Measurements from ENCODE around the gene REXO1. TPM values are rescaled to one million over a fixed set of nuclear protein-coding genes. Genes with fewer than 3 reads are reported as not detected.

The REXO1 gene
- total RNA-seq, 2 experiments from 2014 or later = 47.9 to 52.9 TPM

DNA sequence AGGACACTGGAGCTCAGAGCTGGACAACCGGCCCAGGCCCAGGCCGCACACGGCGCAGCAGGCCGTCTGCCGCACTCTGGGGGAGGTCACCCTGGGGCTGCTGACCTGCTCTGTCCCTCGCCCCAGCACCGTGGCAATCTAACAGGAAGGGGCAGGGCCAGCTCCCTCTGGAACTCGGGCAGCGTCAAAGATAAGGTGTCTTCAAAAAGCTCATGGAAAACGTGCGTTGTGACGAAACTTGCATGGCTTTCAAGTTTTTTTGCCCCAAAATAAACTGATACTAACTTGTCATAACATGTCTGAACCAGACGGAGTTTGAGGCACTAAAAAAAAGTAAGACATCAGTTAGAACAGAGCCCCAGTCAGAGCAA lies 24.0 kb downstream of the REXO1 start:
- POLR2A ChIA-PET = no interaction called here
- CTCF ChIA-PET = interaction anchor here (1.3 kb wide), 1 partner anchor 13 kb away, joined by 3 read pairs; no protein-coding TSS in a partner anchor
- H3K27me3 Mint-ChIP-seq (ENCODE audit: low read depth) = no peaks in the 10 kb centered on the region

DNA sequence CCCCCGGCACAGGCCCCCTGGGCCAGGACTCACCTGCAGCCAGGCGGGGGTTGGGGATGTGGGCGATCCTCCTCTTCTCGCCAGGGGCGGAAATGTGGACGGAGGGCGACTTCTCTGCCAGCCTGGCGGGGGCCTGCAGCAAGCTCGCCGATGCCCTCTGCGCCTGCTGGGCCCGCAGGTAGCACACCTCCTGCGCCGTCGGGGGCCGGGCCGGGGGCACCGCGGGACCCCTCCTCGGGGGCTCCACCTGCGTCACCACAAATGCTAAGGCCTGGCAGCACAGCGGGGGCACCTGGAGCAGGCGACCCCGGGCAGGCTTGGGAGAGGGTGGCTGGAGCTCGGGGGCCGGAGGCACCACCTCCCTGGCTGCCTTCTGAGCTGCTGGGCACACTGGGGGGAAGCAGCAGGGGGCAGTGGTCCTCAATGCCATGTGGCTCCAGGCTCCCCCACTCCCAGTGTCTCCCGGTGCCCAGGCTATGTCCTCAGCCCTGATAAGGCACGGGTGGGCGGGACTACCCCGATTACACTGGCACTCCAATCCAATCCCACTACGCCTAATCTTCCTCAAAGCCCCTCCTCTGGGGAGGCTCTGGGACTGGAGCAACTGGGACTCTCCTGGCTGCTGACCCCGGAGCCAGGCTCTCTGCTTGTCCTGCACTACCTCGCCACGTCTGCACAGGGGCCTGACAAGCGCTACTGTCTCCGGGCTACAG lies 24.6 kb downstream of the REXO1 start:
- DNase-seq (no peak), ATAC-seq (no peak)
- Mint-ChIP-seq H3K27ac (no peak overlapping the region), H3K9me3 (ENCODE audit: insufficient read depth) (no peaks in the 10 kb centered on the region), H3K27me3 (ENCODE audit: low read depth) (no peaks in the 10 kb centered on the region), H3K36me3 (ENCODE audit: low read depth) (peaks cover 13% of the 10 kb centered on the region), H3K4me1 (ENCODE audit: low read depth) (peaks cover 4% of the 10 kb centered on the region), H3K4me3 (no peak overlapping the region)
- POLR2A ChIA-PET = no interaction called here
- CTCF ChIA-PET = interaction anchor here (1.3 kb wide), 1 partner anchor 14 kb away, joined by 3 read pairs; no protein-coding TSS in a partner anchor

More for the DNA sequence above, 24.0 kb downstream of the REXO1 start:
- Mint-ChIP-seq H3K36me3 (ENCODE audit: low read depth) (peaks cover 13% of the 10 kb centered on the region), H3K27ac (no peak overlapping the region), H3K9me3 (ENCODE audit: insufficient read depth) (no peaks in the 10 kb centered on the region), H3K4me3 (no peak overlapping the region), H3K4me1 (ENCODE audit: low read depth) (peaks cover 4% of the 10 kb centered on the region)
- DNase-seq (no peak), ATAC-seq (no peak)

DNA sequence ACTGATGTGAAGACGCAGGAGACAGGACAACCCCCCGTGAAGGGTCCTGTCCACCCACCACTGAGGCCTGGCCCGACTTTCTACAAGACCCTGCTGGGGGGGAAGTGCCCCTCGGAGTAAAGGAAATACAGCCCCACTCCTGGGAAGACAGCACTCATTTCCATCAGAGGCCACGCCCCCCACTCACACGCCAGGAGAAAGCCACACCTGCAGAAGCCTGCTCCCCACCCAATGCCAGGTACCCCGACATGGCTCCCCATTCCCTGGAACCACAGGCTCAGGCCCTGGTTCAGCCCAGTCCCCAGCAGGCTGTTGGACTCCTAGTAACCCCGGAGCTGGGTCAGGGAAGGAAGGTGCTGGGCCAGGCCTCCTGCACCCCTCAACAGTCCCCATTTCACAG lies 25.3 kb downstream of the REXO1 start:
- ChIA-PET CTCF (no interaction called here), POLR2A (no interaction called here)
- Mint-ChIP-seq H3K27ac (no peak overlapping the region), H3K4me3 (no peak overlapping the region), H3K4me1 (ENCODE audit: low read depth) (peaks cover 4% of the 10 kb centered on the region), H3K36me3 (ENCODE audit: low read depth) (peaks cover 15% of the 10 kb centered on the region), H3K27me3 (ENCODE audit: low read depth) (no peaks in the 10 kb centered on the region), H3K9me3 (ENCODE audit: insufficient read depth) (no peaks in the 10 kb centered on the region)
- DNase-seq (no peak), ATAC-seq (no peak)

DNA sequence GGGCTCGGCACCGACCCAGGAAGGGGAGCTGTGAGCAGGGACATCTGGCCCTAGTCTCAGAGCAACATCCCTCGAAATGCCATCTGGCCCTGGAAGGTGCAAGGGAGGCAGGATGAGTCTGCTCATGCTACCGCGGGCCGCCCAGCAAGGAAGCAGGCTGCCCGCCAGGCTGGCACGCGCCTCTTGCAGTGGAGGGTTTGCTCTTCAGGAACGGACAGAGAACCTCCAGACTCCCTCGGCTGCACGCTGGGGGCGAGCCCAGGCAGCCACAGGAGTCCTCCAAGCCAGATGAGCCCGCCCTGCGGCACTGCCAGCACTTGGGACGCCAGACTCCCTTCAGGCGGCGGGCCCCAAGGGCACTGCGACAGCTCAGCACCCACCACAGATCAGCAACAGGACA lies 26.1 kb downstream of the REXO1 start:
- ChIA-PET CTCF (no interaction called here), POLR2A (no interaction called here)
- Mint-ChIP-seq H3K27me3 (ENCODE audit: low read depth) (no peaks in the 10 kb centered on the region), H3K9me3 (ENCODE audit: insufficient read depth) (no peaks in the 10 kb centered on the region), H3K36me3 (ENCODE audit: low read depth) (peaks cover 17% of the 10 kb centered on the region), H3K4me3 (no peak overlapping the region), H3K4me1 (ENCODE audit: low read depth) (peaks cover 4% of the 10 kb centered on the region), H3K27ac (no peak overlapping the region)
- no peak for ATAC-seq
- no peak for DNase-seq

DNA sequence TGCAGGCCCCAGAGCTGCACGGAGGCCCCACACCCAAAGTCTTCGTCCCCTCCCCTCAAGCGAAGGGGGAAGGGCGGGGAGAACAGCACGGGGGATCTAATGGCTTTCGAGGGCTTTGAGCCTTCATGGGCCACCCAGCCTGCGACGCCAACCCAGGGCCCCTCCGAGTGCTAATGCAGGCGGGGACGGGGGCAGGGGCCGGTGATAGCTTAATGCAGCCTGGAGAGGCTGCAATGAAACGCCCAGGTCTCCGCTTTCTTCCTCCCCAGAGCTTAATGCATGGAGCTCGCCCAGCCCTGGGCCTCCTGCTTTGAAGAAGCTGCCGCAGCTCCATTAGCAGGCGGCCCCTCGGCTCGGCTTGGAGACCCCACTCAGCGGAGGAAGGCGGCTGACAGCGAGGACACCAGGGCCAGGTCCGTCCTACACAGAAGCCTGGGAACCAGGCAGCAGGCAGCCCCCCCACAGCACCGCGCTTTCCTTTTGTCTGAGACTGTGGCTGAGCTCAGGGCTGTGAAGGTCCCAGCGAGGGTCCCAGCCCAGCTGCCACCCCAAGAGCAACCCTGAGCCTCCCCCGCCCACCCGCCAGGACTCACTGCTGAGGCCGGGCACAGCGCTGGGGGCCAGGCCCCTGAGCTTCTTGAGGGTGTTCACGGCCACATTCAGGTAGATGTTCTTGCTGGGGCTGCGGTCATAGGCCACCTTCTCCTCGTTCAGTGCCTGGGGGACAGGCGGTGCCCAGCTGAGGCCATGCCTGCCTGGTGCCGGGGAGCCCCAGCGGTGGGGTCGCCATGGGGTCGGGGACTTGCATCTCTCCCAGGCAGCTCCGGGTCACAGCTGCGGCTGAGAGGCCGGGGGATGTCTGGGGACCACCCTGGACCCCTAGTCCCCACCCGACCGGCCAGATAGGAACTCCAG lies 28.7 kb downstream of the REXO1 start:
- Mint-ChIP-seq H3K4me3 (no peak overlapping the region), H3K36me3 (ENCODE audit: low read depth) (peaks cover 17% of the 10 kb centered on the region), H3K27me3 (ENCODE audit: low read depth) (no peaks in the 10 kb centered on the region), H3K4me1 (ENCODE audit: low read depth) (no peaks in the 10 kb centered on the region), H3K9me3 (ENCODE audit: insufficient read depth) (no peaks in the 10 kb centered on the region), H3K27ac (no peak overlapping the region)
- DNase-seq = no peak
- POLR2A ChIA-PET = interaction anchor here (0.6 kb wide), 1 partner anchor 581 kb away, joined by 3 read pairs; no protein-coding TSS in a partner anchor
- CTCF ChIA-PET = interaction anchor here (0.6 to 1.1 kb wide), 2 partner anchors 147 to 229 kb away, joined by 3 to 4 read pairs; no protein-coding TSS in a partner anchor
- no peak for ATAC-seq

DNA sequence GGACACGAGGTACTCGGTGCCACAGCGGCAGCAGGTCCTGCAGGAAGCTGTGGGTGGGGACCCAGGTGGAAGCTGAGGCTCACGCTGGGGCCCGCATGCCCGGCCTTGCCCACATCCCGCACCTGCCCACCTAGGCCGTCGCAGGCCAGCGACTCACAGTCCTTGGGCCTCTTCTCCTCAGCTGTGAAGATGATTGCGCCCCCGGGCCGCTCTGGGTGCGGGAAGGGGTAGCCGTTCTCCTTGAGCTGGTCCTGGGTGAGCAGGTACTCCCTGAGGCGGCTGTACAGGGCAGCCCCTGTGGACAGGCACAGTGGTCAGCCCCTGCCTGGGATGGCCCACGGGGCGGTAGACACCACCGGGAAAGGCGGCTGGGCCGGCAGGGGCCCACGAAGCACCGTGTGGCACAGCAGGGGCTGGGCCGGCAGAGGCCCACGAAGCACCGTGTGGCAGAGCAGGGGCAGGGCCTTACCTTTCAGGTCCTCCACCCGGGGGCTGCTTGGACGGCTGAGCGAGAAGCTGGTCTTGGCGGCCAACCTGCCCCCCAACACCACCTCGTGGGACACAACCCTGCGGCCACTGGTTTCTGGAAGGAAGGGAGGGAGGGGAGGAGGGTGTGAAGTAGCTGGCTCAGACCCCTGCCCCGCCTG lies 29.6 kb downstream of the REXO1 start:
- Mint-ChIP-seq H3K36me3 (ENCODE audit: low read depth) (peaks cover 12% of the 10 kb centered on the region), H3K9me3 (ENCODE audit: insufficient read depth) (no peaks in the 10 kb centered on the region), H3K27ac (no peak overlapping the region), H3K27me3 (ENCODE audit: low read depth) (no peaks in the 10 kb centered on the region), H3K4me3 (no peak overlapping the region), H3K4me1 (ENCODE audit: low read depth) (peaks cover 3% of the 10 kb centered on the region)
- no peak for DNase-seq
- ChIA-PET CTCF (interaction anchor here (0.6 to 1.1 kb wide), 2 partner anchors 146 to 228 kb away, joined by 3 to 4 read pairs; no protein-coding TSS in a partner anchor), POLR2A (no interaction called here)
- no peak for ATAC-seq

DNA sequence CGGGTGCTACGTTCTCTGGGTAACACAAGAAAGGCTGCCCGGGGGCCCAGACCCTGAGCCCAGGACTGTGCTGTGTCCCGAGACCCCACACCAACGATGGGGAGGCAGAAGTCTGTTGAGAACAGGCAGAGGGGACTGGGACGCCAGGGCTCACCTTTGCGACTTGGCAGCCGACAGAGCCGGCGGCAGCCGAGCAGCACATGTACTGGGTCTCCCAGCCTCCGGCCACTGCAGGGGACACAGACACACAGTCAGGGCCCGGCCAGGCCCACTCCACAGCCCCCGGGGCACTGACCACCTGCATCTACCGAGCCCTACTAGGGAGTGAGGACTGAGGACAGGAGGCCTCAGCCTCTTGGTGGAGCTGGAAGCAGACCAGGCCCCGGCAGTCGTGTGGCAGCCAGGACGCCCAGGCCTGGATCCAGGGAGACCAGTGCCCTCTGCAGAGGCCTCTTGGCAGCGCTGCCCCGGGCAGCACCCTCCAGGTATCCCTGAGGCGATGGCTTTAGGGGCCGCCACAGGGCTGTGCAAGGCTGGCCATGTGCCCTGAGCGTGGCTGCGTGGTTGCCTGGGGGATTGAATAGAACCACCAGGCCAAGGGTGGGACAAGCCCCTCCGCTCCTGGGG lies 30.6 kb downstream of the REXO1 start:
- Mint-ChIP-seq H3K4me1 (ENCODE audit: low read depth) (peaks cover 11% of the 10 kb centered on the region), H3K9me3 (ENCODE audit: insufficient read depth) (no peaks in the 10 kb centered on the region), H3K36me3 (ENCODE audit: low read depth) (peaks cover 12% of the 10 kb centered on the region), H3K27me3 (ENCODE audit: low read depth) (no peaks in the 10 kb centered on the region), H3K4me3 (no peak overlapping the region), H3K27ac (no peak overlapping the region)
- ATAC-seq = no peak
- no peak for DNase-seq
- CTCF ChIA-PET = interaction anchor here (1.4 kb wide), 1 partner anchor 8 kb away, joined by 5 read pairs; no protein-coding TSS in a partner anchor
- POLR2A ChIA-PET = no interaction called here

DNA sequence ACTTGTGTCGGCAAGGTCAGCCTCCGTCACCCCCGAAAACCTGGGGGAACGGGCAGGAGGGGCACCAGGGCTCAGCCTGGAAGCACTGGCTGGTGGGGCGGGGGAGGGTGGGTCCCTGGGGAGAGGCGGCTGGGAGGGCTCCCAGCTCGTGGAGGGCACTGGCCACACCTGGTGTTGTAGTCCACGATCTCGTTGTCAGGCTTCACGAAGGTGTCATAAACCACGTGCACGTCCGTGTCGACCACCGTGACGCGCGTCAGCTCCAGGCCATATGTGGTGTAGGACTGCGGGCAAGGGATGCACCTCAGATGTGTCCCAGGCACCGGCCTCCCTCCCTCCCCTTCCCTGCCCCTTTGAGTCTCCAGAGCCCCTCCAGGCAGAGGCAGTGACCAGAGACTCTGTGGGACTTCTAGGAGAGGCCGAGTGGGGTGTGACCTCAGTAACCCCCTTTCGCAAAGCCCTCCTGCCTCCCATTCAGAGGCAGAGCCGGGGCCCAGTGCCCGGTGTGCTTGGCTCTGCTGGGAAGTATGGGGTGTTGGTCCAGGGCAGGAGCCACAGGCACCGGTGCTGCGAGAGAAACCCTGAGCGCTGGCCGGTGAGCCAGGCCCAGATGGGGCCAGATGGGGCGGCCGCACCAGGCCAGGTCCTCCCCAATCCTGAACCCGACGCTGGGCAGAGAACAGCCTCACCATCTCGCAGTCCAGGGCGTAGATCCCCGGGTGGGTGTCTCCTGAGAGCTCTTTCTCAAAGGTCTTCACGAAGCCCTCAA lies 31.6 kb downstream of the REXO1 start:
- Mint-ChIP-seq H3K36me3 (ENCODE audit: low read depth) (peaks cover 12% of the 10 kb centered on the region), H3K9me3 (ENCODE audit: insufficient read depth) (no peaks in the 10 kb centered on the region), H3K27me3 (ENCODE audit: low read depth) (no peaks in the 10 kb centered on the region), H3K27ac (no peak overlapping the region), H3K4me3 (no peak overlapping the region), H3K4me1 (ENCODE audit: low read depth) (peaks cover 15% of the 10 kb centered on the region)
- no peak for DNase-seq
- POLR2A ChIA-PET = no interaction called here
- no peak for ATAC-seq
- CTCF ChIA-PET = interaction anchor here (1.4 kb wide), 1 partner anchor 9 kb away, joined by 5 read pairs; no protein-coding TSS in a partner anchor

DNA sequence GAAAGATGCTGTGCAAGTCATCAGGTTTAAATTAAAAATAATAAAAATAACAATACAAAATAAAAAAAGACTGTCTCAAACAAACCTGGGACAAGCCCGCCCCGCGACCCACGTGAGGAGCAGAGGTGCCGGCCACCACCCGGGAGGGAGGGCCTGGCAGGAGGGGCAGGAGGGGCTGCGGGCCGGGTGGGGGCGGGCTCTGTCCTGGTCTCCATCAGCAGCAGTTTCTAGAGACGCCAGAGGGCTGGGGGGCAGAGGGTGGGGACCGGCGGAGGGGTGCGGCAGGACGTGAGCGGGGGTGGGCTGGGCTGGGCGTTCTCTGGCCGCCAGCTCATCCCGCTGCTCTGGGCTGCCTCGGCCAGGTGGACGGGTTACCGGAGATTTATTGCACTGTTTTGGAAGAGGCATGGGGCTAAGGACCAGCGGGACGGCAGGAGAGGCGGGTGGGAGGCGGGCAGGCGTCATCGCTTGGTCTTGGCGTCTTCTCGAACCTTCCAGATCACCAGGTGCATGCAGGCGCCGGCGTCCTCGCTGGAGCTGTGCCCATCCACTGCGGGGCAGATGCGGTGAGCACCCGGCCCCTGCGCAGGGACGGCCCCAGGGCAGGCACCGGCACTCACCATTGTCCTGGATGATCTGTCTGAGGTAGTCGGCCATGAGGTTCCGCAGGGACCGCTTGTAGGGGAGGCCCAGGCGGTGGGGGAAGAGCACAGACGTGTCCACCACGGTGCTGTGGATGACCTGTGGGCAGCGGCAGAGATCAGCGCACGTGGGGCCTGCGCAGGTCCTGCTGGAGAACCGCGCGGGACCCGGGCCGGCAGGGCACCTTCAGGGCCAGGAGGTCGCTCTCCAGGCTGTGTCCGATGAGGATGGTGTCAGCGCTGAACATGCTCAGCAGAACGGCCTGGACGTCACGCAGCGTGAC lies 32.4 kb downstream of the REXO1 start:
- H3K27ac Mint-ChIP-seq = no peak overlapping the region
- ChIA-PET POLR2A (no interaction called here), CTCF (no interaction called here)
- DNase-seq = no peak
- H3K27me3 Mint-ChIP-seq (ENCODE audit: low read depth) = no peaks in the 10 kb centered on the region
- no peak overlapping the region for H3K4me3 Mint-ChIP-seq
- ATAC-seq = no peak
- H3K9me3 Mint-ChIP-seq (ENCODE audit: insufficient read depth) = no peaks in the 10 kb centered on the region
- H3K4me1 Mint-ChIP-seq (ENCODE audit: low read depth) = peaks cover 21% of the 10 kb centered on the region
- H3K36me3 Mint-ChIP-seq (ENCODE audit: low read depth) = peaks cover 12% of the 10 kb centered on the region

DNA sequence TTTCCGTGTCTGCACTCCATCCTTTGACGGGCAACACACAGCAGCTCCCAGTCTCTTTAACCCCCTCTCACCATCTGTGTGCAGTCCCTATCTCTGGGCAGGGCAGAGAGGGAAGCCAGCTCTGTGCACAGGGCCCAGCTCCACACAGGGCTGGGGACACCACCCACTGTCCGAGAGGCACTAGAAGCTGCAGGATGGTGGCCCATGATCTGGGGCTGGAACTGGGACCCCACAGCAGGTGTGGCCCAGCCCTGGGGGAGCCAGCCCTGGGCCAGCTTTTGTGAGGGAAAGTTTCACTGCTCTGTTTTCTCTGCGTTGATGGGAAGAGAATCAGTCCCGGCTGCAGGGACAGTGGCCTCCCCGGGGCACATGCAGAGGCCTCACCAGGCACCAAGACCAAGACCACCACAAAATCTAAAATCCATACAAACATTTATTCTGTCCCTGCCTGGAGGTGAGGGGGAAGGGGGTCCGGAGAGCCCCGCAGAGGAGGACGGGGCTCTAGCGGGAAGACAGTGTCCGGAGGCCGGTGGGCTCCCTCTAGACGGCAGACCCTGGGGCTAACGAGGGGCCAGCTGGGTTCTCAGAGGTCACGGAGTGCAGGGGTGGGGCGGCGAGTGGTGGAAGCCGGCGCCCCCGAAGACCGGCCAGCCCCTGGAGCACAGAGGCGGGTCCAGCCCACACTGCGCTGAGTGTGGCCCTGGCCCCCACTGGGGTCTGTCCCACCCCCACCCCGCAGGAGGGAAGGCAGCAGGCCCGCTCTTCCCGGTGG lies 33.3 kb downstream of the REXO1 start:
- POLR2A ChIA-PET = no interaction called here
- Mint-ChIP-seq H3K27ac (no peak overlapping the region), H3K4me3 (no peak overlapping the region), H3K9me3 (ENCODE audit: insufficient read depth) (no peaks in the 10 kb centered on the region), H3K4me1 (ENCODE audit: low read depth) (peaks cover 24% of the 10 kb centered on the region), H3K36me3 (ENCODE audit: low read depth) (peaks cover 9% of the 10 kb centered on the region), H3K27me3 (ENCODE audit: low read depth) (no peaks in the 10 kb centered on the region)
- no peak for ATAC-seq
- DNase-seq = no peak
- CTCF ChIA-PET = interaction anchor here (2.3 kb wide), 1 partner anchor 11 kb away, joined by 11 read pairs; no protein-coding TSS in a partner anchor
